Uterus (tissue), 4 donors: ENCODE data around the gene IKBKG. TPM values are rescaled to one million over a fixed set of nuclear protein-coding genes. Genes with fewer than 3 reads are reported as not detected.
"Not testable (repeated sequence)": the region's sequence is repeated elsewhere in the genome, so short reads cannot be mapped to it uniquely, and the experiment has no call there.

Experiments
- DNase-seq, 2 donors: peaks; one replicate each; pipeline ENCODE4 v3.0.0-alpha.2; 2019 to 2020
- H3K27ac ChIP-seq, 2 donors: fragments of 200-600 bp; sonication (generic); 1 replicate in 1 of 2; 2 replicates in 1 of 2; pipeline ENCODE4 v1.5.1; 2016 to 2018
- H3K27me3 ChIP-seq, 2 donors: fragments of 200-600 bp; sonication (generic); one replicate each; pipeline ENCODE4 v1.5.1; 2018 to 2019; ENCODE audit warnings: control low read depth in 1 of 2
- H3K36me3 ChIP-seq, 2 donors: fragments of 200-600 bp; sonication (generic); one replicate each; pipeline ENCODE4 v1.5.1; 2019; ENCODE audit warnings: control low read depth in 1 of 2
- H3K4me1 ChIP-seq, 2 donors: fragments of 200-600 bp; sonication (generic); one replicate each; pipeline ENCODE4 v1.5.1; 2018 to 2019; ENCODE audit warnings: control low read depth in 1 of 2
- H3K4me3 ChIP-seq, 2 donors: fragments of 200-600 bp; sonication (generic); 1 replicate in 1 of 2; 2 replicates in 1 of 2; pipeline ENCODE4 v1.5.1; 2018 to 2019; ENCODE audit warnings: mild to moderate bottlenecking in 1 of 2
- H3K9me3 ChIP-seq, 2 donors: fragments of 200-600 bp; sonication (generic); one replicate each; pipeline ENCODE4 v1.5.1; 2019; ENCODE audit warnings: control low read depth in 1 of 2
- POLR2A ChIP-seq, 2 donors: fragments of 450-650 bp; IDR thresholded peaks; one replicate each; pipeline ENCODE4 v1.6.1; 2016; ENCODE audit warnings: antibody characterized with exemption in 2 of 2, mild to moderate bottlenecking in 1 of 2, moderate library complexity in 1 of 2
- intact Hi-C: fragments of 100-400 bp; cut with DNase I; formaldehyde crosslinking; loops from one replicate; pipeline ENCODE4 v1.15.1; 2023; ENCODE audit warnings: low total_unique reads
- total RNA-seq, 4 donors: library from RNA; depleted of rRNA in 3 of 4; stranded (reverse); fragments of >200 nt in 3 of 4; gene quantifications; one replicate each; pipeline versions ENCODE4 v1.1.0 to v1.2.4, GENCODE V29; 2014 to 2023
- TF ChIP-seq, protein P1 (sequence below), 4 experiments: fragments of 200-600 bp in 2 of 4; fragments of 450-650 bp in 2 of 4; sonication (generic) in 2 of 4; IDR thresholded peaks; one replicate each; pipeline ENCODE4 v1.5.1; 2016 to 2019; ENCODE audit warnings: antibody characterized with exemption in 4 of 4, mild to moderate bottlenecking in 2 of 4, moderate library complexity in 1 of 4
- donor health status: DM: yes; HTN: yes; CAD: no.

Gene IKBKG
- total RNA-seq, 4 donors from 2014 or later, result 2.6 to 30.0 (median 18.3) TPM

DNA sequence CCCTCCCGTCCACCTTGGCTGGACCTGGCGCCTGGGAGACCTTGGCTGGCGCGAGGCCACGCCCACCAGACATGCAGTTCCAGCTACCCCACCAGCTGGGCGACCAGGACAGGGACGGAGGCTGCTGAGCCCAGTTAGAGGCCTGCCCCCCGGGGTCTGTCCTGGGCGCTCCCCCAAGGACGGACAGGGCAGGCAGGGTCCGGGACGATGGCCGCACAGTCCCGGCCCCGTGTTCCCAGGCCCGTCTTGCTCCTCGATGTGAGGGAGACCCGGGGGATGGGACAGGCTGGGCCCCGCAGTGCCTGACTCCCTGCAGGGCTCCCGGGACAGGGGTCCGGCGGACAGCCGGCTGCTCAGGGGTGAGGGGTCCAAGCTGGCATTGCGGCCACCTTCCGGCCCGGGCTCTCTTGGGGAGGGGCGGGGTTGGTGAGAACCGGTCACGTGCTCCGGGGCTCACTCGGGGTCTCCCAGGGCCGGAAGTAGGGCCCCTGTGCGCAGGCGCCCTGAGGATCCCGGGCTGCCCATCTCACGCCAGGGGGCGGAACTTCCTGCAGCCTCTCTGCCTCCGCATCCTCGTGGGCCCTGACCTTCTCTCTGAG is 37.3 kb downstream of the IKBKG start, which contains the start of gene CTAG1A:
Gene CTAG1A (plus strand): TSS at position 549 of the 599 bp plus-strand sequence. CDS start 74 bp downstream, outside the sequence.
- intact Hi-C loops, result not testable (repeated sequence)

DNA sequence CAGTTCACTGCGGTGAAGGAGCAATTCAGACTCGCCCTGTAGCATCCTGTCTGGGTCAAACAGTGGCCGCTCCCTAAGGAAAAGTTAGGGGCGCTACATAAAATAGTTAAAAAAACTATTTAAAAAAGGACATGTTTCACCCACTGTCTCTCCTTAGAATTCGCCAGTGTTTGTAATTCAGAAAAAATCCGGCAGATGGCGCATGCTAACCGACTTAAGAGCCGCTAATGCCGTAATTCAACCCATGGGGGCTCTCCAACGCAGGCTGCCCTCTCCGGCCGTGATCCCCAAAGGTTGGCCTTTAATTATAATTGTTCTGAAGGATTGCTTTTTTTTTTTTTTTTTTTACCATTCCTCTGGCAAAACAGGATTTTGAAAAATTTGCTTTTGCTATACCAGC is 43.0 kb downstream of the IKBKG start:
- H3K9me3 ChIP-seq, intact Hi-C loops: not testable (repeated sequence)

More for the DNA sequence above, 37.3 kb downstream of the IKBKG start, which contains the start of gene CTAG1A:
- H3K36me3 ChIP-seq, H3K27me3 ChIP-seq, H3K4me1 ChIP-seq, H3K27ac ChIP-seq, DNase-seq, H3K9me3 ChIP-seq, H3K4me3 ChIP-seq: not testable (repeated sequence)

DNA sequence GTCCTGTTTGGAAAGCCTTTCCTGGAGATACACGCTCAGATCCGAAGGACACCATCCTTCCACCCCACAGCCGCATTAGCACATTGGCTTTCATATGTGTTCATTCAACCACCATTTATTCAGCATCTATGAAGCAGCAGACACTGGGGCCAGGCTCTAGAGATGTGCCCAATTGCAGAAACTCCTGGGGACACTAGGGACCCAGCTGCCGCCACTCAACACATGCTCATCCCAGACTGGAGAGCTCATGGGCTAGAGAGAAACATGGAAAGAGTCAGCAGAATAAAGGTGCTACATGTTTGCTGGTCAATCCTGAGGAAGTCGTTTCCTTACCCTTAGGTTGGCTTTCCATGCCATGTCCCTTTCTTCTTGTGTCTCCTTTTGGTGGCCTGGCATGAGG is 45.1 kb downstream of the IKBKG start:
- H3K9me3 ChIP-seq, result no peaks in the 10 kb centered on the region
- H3K27me3 ChIP-seq, result no peaks in the 10 kb centered on the region
- DNase-seq, result no peak
- no peak for TF ChIP-seq POLR2A (IDR thresholded peaks at IDR 0.05)
- TF ChIP-seq, protein P1, sequence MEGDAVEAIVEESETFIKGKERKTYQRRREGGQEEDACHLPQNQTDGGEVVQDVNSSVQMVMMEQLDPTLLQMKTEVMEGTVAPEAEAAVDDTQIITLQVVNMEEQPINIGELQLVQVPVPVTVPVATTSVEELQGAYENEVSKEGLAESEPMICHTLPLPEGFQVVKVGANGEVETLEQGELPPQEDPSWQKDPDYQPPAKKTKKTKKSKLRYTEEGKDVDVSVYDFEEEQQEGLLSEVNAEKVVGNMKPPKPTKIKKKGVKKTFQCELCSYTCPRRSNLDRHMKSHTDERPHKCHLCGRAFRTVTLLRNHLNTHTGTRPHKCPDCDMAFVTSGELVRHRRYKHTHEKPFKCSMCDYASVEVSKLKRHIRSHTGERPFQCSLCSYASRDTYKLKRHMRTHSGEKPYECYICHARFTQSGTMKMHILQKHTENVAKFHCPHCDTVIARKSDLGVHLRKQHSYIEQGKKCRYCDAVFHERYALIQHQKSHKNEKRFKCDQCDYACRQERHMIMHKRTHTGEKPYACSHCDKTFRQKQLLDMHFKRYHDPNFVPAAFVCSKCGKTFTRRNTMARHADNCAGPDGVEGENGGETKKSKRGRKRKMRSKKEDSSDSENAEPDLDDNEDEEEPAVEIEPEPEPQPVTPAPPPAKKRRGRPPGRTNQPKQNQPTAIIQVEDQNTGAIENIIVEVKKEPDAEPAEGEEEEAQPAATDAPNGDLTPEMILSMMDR (IDR thresholded peaks at IDR 0.05), result no peak
- H3K4me1 ChIP-seq, result no peaks in the 10 kb centered on the region
- intact Hi-C loops, result no loop called here
- H3K27ac ChIP-seq, result no peak overlapping the region
- no peaks in the 10 kb centered on the region for H3K36me3 ChIP-seq
- H3K4me3 ChIP-seq, result no peak overlapping the region

More for the DNA sequence above, 43.0 kb downstream of the IKBKG start:
- DNase-seq, H3K36me3 ChIP-seq, H3K27me3 ChIP-seq, H3K4me1 ChIP-seq, H3K27ac ChIP-seq, H3K4me3 ChIP-seq: not testable (repeated sequence)

DNA sequence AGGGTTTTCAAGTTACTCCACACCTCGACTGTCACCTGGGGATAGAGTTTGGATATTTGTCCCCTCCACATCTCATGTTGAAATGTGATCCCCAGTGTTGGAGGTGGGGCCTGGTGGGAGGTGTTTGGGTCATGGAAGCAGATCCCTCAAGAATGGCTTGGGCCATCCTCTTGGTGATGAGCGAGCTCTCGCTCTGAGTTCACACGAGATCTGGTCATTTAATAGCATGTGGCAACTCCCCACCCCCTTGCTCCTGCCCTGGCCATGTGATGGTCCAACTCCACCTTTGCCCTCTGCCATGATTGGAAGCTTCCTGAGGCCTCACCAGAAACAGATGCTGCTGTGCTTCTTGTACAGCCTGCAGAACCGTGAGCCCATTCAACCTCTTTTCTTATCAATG is 45.8 kb downstream of the IKBKG start:
- no peaks in the 10 kb centered on the region for H3K9me3 ChIP-seq
- H3K4me3 ChIP-seq, result no peak overlapping the region
- no peak overlapping the region for H3K27ac ChIP-seq
- intact Hi-C loops, result no loop called here
- no peak for DNase-seq
- TF ChIP-seq, protein P1 (IDR thresholded peaks at IDR 0.05), result no peak
- no peak for TF ChIP-seq POLR2A (IDR thresholded peaks at IDR 0.05)
- H3K4me1 ChIP-seq, result no peaks in the 10 kb centered on the region
- H3K36me3 ChIP-seq, result no peaks in the 10 kb centered on the region
- no peaks in the 10 kb centered on the region for H3K27me3 ChIP-seq

DNA sequence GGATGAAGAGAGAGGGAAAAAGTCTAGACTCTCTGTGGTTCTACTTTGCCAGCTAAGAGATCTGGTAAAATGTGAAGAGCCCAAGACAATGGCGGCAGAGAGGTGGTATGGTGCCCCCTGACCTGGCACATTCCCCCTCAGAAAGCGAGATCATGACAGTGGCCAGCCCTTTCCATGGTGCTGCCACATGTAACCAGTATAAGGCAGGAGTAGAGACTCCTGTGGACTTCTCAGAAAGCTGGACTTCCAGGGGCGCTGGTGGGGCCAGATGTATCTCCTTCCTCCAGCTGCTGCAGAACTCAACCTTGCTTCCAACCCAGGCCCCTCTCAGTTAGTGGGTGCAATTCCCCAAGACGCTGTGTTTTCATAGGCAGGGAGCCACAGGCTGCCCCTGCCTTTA is 47.1 kb downstream of the IKBKG start:
- DNase-seq, result no peak
- Histone ChIP-seq H3K27ac (no peak overlapping the region), H3K27me3 (no peaks in the 10 kb centered on the region), H3K9me3 (no peaks in the 10 kb centered on the region), H3K4me3 (no peak overlapping the region), H3K36me3 (no peaks in the 10 kb centered on the region), H3K4me1 (no peaks in the 10 kb centered on the region)
- no peak for TF ChIP-seq POLR2A (IDR thresholded peaks at IDR 0.05)
- TF ChIP-seq, protein P1 (IDR thresholded peaks at IDR 0.05), result no peak
- intact Hi-C loops, result no loop called here

DNA sequence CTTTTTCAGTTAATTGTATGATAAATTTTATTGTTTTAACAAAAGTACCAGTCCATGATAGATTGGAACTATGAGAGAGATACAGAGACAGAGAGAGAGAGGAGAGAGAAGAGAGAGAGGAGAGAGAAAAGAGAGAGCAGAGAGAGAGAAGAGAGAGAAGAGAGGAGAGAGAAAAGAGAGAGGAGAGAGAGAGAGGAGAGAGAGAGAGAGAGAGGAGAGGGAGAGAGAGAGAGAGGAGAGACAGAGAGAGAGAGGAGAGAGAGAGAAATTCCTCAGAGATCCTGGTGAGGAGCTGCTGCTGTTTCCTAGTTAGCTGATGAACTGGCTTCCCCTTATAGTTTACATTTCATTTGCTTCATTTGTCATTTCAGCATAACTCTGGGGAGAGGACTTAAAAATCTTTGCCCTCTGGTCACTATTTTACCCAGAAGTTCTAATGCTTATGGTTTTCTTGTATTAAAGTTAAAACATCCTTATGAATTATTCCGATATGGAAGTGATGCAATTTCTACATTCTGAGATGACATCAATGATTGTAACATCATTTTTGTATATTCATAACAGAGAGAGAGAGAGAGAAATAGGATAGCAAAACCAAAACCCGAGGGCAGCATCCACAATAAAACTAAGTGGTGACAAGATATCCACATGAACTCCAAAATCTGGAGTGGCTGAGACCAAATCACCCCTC is 48.3 kb downstream of the IKBKG start:
- no peak for TF ChIP-seq POLR2A (IDR thresholded peaks at IDR 0.05)
- TF ChIP-seq, protein P1 (IDR thresholded peaks at IDR 0.05), result no peak
- no peak for DNase-seq
- no peak overlapping the region for H3K27ac ChIP-seq
- intact Hi-C loops, result no loop called here
- no peaks in the 10 kb centered on the region for H3K27me3 ChIP-seq
- no peak overlapping the region for H3K4me3 ChIP-seq
- no peaks in the 10 kb centered on the region for H3K4me1 ChIP-seq
- no peaks in the 10 kb centered on the region for H3K9me3 ChIP-seq
- no peaks in the 10 kb centered on the region for H3K36me3 ChIP-seq
